Smooth muscle cell (in vitro differentiated cells): ENCODE data around the gene RNU2-63P. TPM values are rescaled to one million over a fixed set of nuclear protein-coding genes. Genes with fewer than 3 reads are reported as not detected.

ENCODE experiments used
- DNase-seq: peaks from one replicate; lab custom pipeline; 2025; ENCODE audit not compliant: unreplicated experiment; lab: John Stamatoyannopoulos, UW
- H2AFZ ChIP-seq: fragments of 200-600 bp; sonication (generic); 2 replicates; pipeline ENCODE4 v1.6.0; 2016; ENCODE audit warnings: antibody characterized with exemption, low read depth, mild to moderate bottlenecking
- H3F3A ChIP-seq: fragments of 200-600 bp; sonication (generic); 2 replicates; pipeline ENCODE4 v1.6.0; 2017; ENCODE audit warnings: antibody characterized with exemption, low read depth
- H3K27ac ChIP-seq: fragments of 200-600 bp; sonication (generic); 2 replicates; pipeline ENCODE4 v1.5.1; 2016; ENCODE audit warnings: low read depth, mild to moderate bottlenecking
- H3K27me3 ChIP-seq: fragments of 200-600 bp; sonication (generic); 2 replicates; pipeline ENCODE4 v1.6.1; 2016; ENCODE audit warnings: low read depth, mild to moderate bottlenecking
- H3K36me3 ChIP-seq: fragments of 200-600 bp; sonication (generic); 2 replicates; pipeline ENCODE4 v1.5.1; 2016; ENCODE audit warnings: low read depth
- H3K4me1 ChIP-seq: fragments of 200-600 bp; sonication (generic); 2 replicates; pipeline ENCODE4 v1.5.1; 2016; ENCODE audit warnings: low read depth
- H3K4me2 ChIP-seq: fragments of 200-600 bp; sonication (generic); 2 replicates; pipeline ENCODE4 v1.6.0; 2016; ENCODE audit warnings: mild to moderate bottlenecking
- H3K4me3 ChIP-seq: fragments of 200-600 bp; sonication (generic); 2 replicates; pipeline ENCODE4 v1.5.1; 2016; ENCODE audit warnings: mild to moderate bottlenecking
- H3K79me2 ChIP-seq: fragments of 200-600 bp; sonication (generic); 2 replicates; pipeline ENCODE4 v1.6.0; 2016; ENCODE audit warnings: low read depth, mild to moderate bottlenecking
- H3K9ac ChIP-seq: fragments of 200-600 bp; sonication (generic); 2 replicates; pipeline ENCODE4 v1.6.0; 2016; ENCODE audit warnings: low read depth
- H3K9me3 ChIP-seq: fragments of 200-600 bp; sonication (generic); replicated peaks from 2 replicates; pipeline ENCODE4 v1.5.1; 2016; ENCODE audit warnings: low read depth
- H4K20me1 ChIP-seq: fragments of 200-600 bp; sonication (generic); 2 replicates; pipeline ENCODE4 v1.6.0; 2016; ENCODE audit warnings: low read depth
- CTCF ChIP-seq: fragments of 200-600 bp; sonication (generic); IDR thresholded peaks from 2 replicates; pipeline ENCODE4 v1.5.1; 2017; ENCODE audit warnings: borderline replicate concordance, mild to moderate bottlenecking, antibody characterized with exemption; ENCODE audit not compliant: insufficient read depth, poor library complexity, severe bottlenecking
- WGBS: methylation state at CpG from one replicate; pipeline ENCODE4 v1.1.7; 2016; ENCODE audit warnings: low lambda C conversion rate; 5-methylcytosine and 5-hydroxymethylcytosine counted together
- polyA plus RNA-seq: library from polyadenylated mRNA; unstranded; fragments of >200 nt; fragmentation: Nextera tagmentation; extraction: Ambion mirVana; gene quantifications from 2 replicates; pipeline ENCODE4 v1.2.1, GENCODE V29; 2016
- total RNA-seq: library from RNA; depleted of rRNA; stranded (reverse); fragments of >200 nt; gene quantifications from 2 replicates; pipeline ENCODE4 v1.2.3, GENCODE V29; 2014

Gene RNU2-63P
- total and polyA plus RNA-seq, 2 experiments from 2014 or later: 3.5 TPM; not detected in 1

- DNase-seq: peak; percentile 78
- TF ChIP-seq CTCF: no peak
Measured at GRCh38 chr2:88055371-88056128, 39.2 kb upstream of the RNU2-63P start, which contains the start of gene KRCC1. TSS of gene KRCC1 (minus strand) at chr2:88055783. CDS start at chr2:88028563, 27,220 bp downstream.

GRCh38 chr2:88054782-88055370, 38.5 kb upstream of the RNU2-63P start:
- peak overlapping the region; percentile 95 for H3K4me2 ChIP-seq
- peaks cover 12% of the 10 kb centered on the region for H3K4me1 ChIP-seq
- no peak for TF ChIP-seq CTCF
- peak overlapping the region; percentile 98 for H3K4me3 ChIP-seq
- H3K9ac ChIP-seq: peak overlapping the region; percentile 96
- peak overlapping the region; percentile 94 for H3K27ac ChIP-seq
- WGBS: 16% methylated on average over 25 of the region's 25 CpGs
- H3F3A ChIP-seq: no peaks in the 10 kb centered on the region
- peaks cover 19% of the 10 kb centered on the region for H4K20me1 ChIP-seq
- no peaks in the 10 kb centered on the region for H3K27me3 ChIP-seq
- H2AFZ ChIP-seq: peak overlapping the region; percentile 84
- no peaks in the 10 kb centered on the region for H3K36me3 ChIP-seq
- H3K9me3 ChIP-seq: no peaks in the 10 kb centered on the region
- DNase-seq: no peak
- peaks cover 50% of the 10 kb centered on the region for H3K79me2 ChIP-seq

More at GRCh38 chr2:88055371-88056128, 39.2 kb upstream of the RNU2-63P start, which contains the start of gene KRCC1:
- peak within 1 kb of the TSS; percentile 84 for H2AFZ ChIP-seq
- peaks cover 44% of the 10 kb centered on the region for H3K79me2 ChIP-seq
- H3K4me2 ChIP-seq: peak within 1 kb of the TSS; percentile 95
- peak within 1 kb of the TSS; percentile 94 for H3K27ac ChIP-seq
- under 1% methylated on average over 63 of the region's 77 CpGs for WGBS
- H3K9ac ChIP-seq: peak within 1 kb of the TSS; percentile 96
- peak within 1 kb of the TSS; percentile 98 for H3K4me3 ChIP-seq
- H3F3A ChIP-seq: no peaks in the 10 kb centered on the region
- no peaks in the 10 kb centered on the region for H3K9me3 ChIP-seq
- H4K20me1 ChIP-seq: peaks cover 19% of the 10 kb centered on the region
- H3K4me1 ChIP-seq: peaks cover 12% of the 10 kb centered on the region
- no peaks in the 10 kb centered on the region for H3K36me3 ChIP-seq
- H3K27me3 ChIP-seq: no peaks in the 10 kb centered on the region

- H3K4me1 ChIP-seq: peaks cover 12% of the 10 kb centered on the region
- H2AFZ ChIP-seq: no peak overlapping the region
- H3K4me2 ChIP-seq: peak overlapping the region; percentile 95
- peaks cover 58% of the 10 kb centered on the region for H3K79me2 ChIP-seq
- H3K9ac ChIP-seq: peak overlapping the region; percentile 96
- H4K20me1 ChIP-seq: peaks cover 22% of the 10 kb centered on the region
- no peaks in the 10 kb centered on the region for H3K36me3 ChIP-seq
- no peaks in the 10 kb centered on the region for H3K27me3 ChIP-seq
- no peaks in the 10 kb centered on the region for H3F3A ChIP-seq
- peak overlapping the region; percentile 94 for H3K27ac ChIP-seq
- H3K4me3 ChIP-seq: peak overlapping the region; percentile 98
- no peaks in the 10 kb centered on the region for H3K9me3 ChIP-seq
- DNase-seq: no peak
- 41% methylated on average over 10 of the region's 10 CpGs for WGBS
- no peak for TF ChIP-seq CTCF
Measured at GRCh38 chr2:88053934-88054781, 37.8 kb upstream of the RNU2-63P start.
